ENCODE data around the gene LAMA5.

The LAMA5 gene

DNA sequence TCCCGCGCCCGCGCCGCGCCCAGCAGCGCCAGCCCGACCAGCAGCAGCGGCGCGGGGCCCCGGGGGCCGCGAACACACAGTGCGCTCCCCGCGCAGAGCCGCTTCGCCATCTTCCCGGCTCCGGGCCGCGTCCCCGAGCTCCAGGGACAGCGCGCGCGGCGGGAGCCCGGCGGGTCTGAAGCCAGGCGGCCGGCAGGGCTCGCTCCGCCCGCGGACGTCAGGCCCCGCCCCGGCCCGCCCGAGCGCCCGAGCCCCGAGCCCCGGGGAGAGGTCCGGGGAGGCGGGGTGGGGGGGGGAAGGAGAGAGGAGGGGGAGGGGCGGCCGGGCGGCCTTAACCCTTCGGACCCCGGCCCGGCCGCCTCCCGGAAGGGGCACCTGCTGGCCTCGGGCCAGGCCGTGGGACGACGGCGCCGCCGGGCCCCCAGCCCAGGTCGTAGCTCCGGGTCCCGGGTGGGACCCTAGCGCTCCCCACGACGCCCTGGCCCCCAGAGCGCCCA lies at the start of gene LAMA5:
Gene LAMA5 (minus strand): TSS at position 177 of the 497 bp plus-strand sequence. CDS start 67 bp downstream, at position 110.
- no peak for DNase-seq

- DNase-seq, result no peak
These were observed 48.4 kb upstream of the LAMA5 start for GRCh38 chr20:62415354-62416111.

DNA sequence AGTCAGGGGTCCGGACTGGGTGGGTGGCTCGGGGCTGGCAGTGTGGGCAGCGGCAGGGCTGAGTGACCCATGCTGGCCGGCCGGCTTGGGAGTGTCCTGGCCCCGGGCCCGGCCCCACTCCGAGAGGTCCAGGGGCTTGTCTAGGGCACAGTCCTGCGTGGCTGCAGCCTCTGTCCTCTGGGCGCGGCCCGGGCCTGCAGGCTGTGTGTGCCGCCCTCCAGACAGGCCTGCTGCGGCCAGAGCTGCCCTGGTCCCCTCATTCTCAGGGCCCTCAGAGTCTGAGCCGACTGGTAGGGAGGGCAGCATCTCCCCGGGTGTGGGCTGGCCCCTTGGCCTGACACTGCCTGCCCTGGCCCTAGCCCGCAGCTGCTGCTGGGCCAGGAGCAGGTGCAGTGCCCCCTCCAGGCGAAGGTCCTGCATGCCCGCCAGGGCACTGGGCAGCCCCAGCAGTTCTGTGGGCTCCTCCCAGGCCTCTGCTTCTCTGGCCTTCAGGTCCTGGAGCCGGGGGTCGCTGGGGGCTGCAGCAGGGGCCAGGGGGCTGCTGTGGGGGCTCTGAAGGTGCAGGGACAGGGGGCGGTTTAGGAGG lies 46.9 kb upstream of the LAMA5 start:
- no peak for DNase-seq

DNA sequence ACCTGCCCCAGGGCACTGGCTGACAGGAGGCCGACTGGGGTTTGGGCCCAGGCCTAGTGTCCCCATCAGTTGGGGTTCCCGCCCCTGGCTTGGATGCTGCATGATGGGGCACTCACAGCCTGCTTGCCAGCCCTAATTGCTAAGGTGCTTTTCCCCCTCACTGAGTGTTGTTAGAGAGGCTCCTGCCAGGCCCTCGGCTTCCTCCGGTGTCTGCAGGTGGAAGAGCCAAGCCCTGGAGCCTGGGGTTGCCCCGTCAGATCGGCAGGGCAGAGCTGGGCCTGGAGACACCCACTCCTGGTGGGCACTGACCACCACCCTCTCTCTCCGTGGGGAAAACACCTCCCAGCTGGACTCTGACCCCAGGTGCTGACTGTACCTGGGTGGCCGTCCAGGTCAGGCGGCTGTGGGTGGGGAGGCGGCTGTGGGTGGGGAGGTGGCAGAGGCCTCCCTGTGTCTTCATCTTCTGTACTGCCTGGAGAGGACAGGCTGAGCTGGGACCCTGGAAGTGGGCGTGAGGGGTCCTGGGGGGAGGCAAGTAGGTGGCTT lies 46.0 kb upstream of the LAMA5 start:
- no peak for DNase-seq

DNA sequence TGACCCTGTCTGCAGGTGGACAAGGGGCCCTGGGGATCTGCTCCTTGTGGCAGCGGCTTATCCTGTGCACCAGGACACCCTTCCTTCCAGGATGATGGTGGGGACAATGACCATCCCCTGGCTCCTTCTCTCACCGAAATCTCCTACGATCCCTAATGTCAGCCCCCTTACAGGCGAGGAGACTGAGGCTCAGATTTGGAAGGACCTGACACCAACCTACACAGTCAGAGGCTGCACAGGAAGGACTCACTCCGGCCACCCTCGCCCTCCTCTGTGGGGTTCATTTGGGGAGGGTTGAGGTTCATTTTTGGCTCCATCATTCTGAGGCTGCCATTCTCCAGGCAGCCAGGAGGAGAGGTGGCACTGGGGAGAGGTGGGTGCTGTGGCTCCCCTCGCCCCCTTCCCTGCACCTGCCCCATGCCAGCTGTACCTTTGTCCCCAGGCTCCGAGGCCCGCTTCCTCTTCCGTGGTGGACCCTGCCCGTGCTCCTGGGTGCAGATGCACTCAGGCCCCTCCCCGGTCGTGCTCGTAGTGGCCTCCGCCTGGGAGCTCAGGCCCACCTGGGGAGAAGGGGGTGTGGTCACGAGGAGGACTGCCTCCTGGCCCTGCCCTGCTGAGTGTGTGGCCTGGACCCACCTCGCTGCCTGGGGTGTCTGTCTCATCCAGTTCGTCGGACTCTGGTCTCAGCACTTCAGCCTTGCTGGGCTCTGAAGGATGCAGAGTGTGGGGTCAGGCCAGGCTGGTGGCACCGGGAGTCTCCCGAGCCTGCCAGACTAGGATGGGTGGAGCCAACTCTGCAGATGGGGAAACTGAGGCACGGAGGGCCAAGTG lies 45.3 kb upstream of the LAMA5 start:
- DNase-seq, result no peak

DNA sequence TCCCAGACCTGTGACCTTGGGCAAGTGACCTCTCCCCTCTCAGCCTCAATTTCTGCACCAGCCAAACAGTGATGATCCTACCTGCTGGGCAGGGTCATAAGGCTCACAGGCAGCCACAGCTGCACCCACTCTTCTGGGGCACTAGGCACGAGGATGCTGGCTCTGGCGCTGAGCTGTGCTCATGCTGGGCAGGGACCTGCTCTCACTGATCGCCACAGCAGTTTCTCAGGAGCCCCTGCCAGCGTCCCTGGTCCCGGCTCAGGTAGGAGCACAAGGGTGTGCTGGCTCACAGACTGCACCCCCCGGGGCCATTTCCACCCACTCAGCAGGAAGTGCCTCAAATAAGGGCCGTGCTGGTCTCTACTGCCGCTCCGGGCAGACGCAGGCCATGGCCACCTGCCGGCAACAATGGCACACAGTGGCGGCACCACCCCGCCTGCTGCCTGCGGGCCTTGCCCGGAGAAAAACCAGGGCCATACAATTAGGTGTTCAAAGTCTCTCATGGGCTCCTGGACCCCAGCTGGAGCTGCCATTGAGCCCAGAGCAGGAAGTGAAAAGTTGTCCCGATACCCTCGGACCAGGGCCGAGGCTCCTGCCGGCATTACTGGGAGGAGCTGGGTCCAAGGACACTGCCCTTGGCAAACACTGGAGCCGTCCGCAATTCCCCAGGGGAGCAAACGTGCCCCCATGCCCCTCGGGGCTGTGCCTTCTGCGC lies 44.5 kb upstream of the LAMA5 start:
- DNase-seq, result no peak

DNA sequence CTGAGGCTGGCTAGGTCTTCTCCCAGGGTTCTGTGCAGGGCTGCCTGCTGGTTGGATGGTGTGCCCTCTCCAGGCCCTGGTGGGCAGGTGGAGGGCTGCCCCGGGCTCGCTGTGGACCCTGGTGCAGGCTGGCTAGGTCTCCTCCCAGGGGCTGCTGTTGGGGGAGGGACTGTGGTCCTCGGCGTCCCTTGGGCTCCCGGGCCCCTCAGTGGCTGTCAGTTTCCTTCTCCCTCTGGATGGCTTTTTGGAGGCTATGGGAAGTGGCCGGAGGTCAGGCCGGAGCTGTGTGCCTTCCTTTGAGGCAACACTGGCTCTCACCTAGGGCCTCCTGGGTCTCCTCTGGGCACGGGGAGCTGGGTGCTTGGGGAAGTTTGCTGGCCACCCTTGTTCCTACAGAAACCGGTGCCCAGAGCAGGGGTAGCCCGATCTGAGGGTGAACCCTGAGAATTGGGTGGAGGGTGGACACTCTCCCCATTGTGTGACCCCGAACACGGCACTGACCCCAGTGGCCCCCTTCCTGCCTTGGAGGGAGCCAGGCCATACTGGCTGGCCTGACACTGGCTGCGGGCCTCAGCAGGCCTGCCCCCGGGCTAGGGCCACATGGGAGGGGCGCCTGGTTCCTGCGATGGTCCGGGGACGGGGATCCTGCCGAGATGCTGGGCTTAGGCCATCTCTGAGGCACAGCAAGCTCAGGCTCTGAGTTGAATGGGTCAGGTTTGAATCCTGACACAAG lies 43.8 kb upstream of the LAMA5 start:
- DNase-seq, result no peak

DNA sequence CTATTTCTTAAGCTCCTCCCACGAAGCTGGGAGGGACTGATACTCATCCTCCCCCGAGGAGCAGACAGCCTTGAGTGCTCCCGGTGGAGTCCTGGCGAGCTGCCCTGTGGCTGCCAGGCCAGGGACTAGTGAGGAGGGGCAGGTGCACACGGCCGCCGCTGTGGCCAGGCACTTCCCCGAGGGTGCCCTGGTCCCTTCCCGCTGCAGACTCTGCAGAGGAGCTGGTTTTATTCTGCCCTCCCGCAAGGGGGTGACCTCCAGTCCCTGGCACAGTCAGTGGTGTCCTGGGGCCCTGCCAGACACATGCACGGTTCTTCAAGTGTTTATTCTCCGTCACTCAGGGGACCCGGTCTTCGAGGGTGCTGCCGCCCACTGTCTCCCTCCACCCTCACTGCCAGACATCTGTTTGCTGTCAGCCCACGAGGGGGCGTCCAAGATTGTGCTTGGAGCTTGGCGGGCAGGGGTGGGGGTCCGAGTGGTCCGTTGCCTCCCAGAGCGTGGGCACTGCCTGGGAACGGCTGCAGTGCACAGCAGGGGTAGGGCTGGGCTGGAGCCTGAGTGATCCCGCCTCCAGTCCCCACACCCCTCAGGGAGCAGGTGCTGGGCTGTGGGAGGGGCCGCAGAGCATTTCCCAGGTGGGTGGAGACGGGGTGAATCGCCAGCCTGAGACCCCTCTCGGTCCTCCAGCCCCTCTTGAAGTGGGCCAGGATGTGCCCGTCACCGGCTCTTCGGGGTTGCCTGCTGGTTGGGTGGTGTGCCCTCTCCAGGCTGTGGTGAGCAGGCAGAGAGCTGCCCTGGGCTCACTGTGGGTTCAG lies 43.0 kb upstream of the LAMA5 start:
- no peak for DNase-seq

- no peak for DNase-seq
These were observed 42.2 kb upstream of the LAMA5 start for GRCh38 chr20:62409086-62409853.

- DNase-seq, result no peak
These were observed 41.5 kb upstream of the LAMA5 start for GRCh38 chr20:62408640-62409039.

DNA sequence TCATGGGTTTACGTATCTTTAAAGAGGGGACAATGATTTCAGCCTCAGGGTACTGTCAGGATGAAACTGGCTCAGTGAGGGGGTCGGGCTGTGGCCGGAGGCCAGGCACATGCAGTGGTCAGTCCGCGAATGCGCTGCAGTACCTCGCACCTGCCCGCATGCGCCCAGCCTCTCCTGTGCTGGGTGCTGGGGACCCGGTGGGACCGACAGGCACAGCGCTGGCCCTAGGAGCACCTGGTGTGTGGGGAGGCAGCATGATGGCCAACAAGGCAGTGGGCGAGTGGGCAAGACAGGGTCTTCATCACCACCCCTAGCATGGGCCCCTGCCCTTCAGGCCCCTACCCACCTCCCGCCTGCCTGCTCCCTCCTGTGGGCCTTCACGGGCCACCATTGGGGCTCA lies 40.9 kb upstream of the LAMA5 start:
- DNase-seq, result no peak

- DNase-seq, result peak; percentile 82
These were observed 40.3 kb upstream of the LAMA5 start, which contains the start of gene CABLES2 for GRCh38 chr20:62407221-62407992. TSS of gene CABLES2 (minus strand) at chr20:62407285. CDS start at chr20:62407276, 9 bp downstream.

DNA sequence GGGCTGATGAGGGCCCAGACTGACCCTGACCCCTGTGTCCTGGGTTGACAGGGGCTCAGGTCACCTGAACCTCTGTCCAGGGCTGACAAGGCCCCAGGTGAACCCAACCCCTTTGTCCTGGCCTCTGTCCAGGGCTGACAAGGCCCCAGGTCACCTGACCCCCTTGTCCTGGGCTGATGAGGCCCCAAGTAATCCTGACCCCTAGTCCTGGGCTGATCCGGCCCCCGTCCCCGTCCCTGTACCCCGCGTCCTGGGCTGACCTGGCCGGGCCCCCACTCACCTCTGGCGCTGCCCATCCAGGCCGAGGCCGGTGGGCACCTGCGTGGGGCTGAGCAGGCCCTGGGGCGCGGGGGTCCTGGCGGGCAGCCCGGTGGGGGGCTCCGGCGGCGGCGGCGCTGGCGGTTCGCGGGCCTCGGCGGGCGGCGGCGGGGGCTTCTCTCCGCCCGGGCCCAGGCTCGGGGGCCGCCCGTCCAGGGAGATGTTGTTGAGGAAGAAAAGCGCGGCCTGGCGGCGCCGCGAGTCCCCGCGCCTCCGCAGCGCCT lies 39.6 kb upstream of the LAMA5 start:
- DNase-seq, result no peak

DNA sequence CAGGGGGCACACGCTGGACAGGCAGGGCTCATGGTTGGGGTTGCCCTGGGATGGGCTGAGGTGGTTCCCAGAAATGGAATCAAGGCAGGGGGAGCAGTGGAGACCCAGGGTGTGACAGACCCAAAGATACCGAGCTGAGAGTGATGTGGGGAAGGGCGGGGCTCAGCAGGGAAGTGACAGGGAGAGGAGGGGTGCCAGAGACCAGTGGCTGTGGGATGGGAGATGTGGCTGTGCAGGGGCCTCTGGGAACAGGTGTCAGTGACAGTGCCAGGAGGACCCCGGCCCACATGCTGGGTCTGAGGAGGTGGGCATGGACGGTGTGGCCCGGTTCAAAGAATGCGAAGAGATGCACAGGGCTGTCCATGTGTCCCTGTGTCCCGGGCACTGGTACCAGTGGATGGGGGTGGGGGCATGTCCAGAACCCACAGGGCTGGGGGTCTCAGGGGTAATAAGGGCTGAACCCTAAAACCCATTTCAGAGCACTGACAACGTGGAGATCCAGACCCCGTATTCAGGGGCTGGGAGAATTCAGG lies 38.9 kb upstream of the LAMA5 start:
- DNase-seq, result no peak

- no peak for DNase-seq
These were observed 38.2 kb upstream of the LAMA5 start for GRCh38 chr20:62405108-62405980.

DNA sequence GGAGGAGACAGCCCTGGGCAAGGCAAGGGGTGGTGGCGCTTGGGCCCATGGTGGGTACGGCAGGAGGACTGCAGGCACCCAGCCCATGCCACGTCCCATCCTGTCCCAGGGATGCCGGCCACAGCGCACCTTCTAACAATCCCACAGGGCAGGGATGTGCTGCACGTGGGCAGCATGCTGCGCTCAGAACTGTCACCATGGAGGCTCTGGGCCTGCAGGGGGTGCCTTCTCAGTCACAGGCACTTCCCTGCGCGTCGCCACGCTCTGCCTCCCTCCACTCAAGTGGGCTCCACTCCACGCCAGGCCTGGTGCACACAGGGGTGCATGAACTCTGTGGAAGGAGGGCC lies 37.6 kb upstream of the LAMA5 start:
- no peak for DNase-seq

DNA sequence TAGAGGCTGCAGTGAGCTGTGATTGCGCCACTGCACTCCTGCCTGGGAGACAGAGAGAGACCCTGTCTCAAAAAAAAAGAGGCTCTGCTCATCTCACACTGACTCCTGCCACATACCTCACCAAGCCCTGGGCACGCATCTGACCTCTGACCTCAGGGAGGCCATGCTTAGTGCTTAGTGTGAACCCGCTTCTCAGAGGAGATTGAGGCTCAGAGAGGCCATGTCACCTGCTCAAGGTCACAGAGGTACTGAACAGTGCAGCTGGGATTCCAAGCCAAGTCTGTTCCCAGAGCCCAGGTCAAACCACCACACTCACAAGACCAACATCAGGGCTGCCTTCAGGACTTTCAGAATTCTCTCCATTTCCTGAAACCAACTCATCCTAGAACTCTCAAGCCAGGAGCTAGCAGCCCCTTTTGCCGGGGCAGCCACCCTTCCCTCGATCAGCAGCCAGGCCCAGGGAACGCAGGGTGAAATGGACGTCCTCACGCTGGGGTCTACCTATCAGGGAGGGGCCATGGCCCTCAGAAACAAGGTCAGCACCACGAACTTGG lies 37.1 kb upstream of the LAMA5 start:
- DNase-seq, result no peak
